IMR-90 (cell line): ENCODE results near the gene TSGA10. TPM values are rescaled to one million over a fixed set of nuclear protein-coding genes. Genes with fewer than 3 reads are reported as not detected.

Experiments
- ATAC-seq: fragments of 200-7000 bp; cut with Tn5 transposase; 2 replicates; pipeline ENCODE4 v1.9.1; 2020; ENCODE audit warnings: low read depth, mild to moderate bottlenecking, moderate library complexity
- BruUV-seq: library from RNA; stranded (reverse); fragments of 400-500 nt; replicated peaks from 2 replicates; lab custom pipeline; 2021; lab: Mats Ljungman, UMichigan
- CTCF ChIA-PET: fragments of 300-600 bp; formaldehyde crosslinking; extraction: SDS; loops from one replicate; lab custom pipeline; 2021; ENCODE audit warnings: antibody characterized with exemption; lab: Yijun Ruan, JAX
- POLR2A ChIA-PET: fragments of 300-600 bp; sonication (Branson Sonifier 250); formaldehyde crosslinking; loops from one replicate; lab custom pipeline; 2022; ENCODE audit warnings: antibody characterized with exemption; ENCODE audit not compliant: unreplicated experiment; lab: Charles Lee
- DNase-seq: peaks from one replicate; pipeline ENCODE4 v3.0.0; 2013
- H2AFZ ChIP-seq: replicated peaks from 2 replicates; pipeline ENCODE3; 2013; ENCODE audit warnings: low read length, mild to moderate bottlenecking; ENCODE audit not compliant: poor library complexity
- H2AK5ac ChIP-seq: 2 replicates; pipeline ENCODE4 v1.6.1; 2013; ENCODE audit warnings: low read depth, low read length, inconsistent platforms
- H2AK9ac ChIP-seq: replicated peaks from 2 replicates; pipeline ENCODE3; 2013; ENCODE audit warnings: mild to moderate bottlenecking, low read depth, low read length, moderate library complexity; ENCODE audit not compliant: poor library complexity
- H2BK120ac ChIP-seq: 2 replicates; pipeline ENCODE4 v1.6.1; 2013; ENCODE audit warnings: low read depth, low read length, inconsistent platforms
- H2BK15ac ChIP-seq: 3 replicates; pipeline ENCODE4 v1.6.1; 2013; ENCODE audit warnings: low read depth, low read length, inconsistent platforms
- H2BK20ac ChIP-seq: 2 replicates; pipeline ENCODE4 v1.6.1; 2013; ENCODE audit warnings: low read depth, mild to moderate bottlenecking, inconsistent platforms, low read length, moderate library complexity
- H2BK5ac ChIP-seq: 2 replicates; pipeline ENCODE4 v1.6.1; 2013; ENCODE audit warnings: mild to moderate bottlenecking, low read depth, low read length, inconsistent platforms; ENCODE audit not compliant: poor library complexity, severe bottlenecking
- H3K14ac ChIP-seq: replicated peaks from 2 replicates; pipeline ENCODE4 v1.6.1; 2013; ENCODE audit warnings: low read depth, low read length, inconsistent platforms
- H3K18ac ChIP-seq: 2 replicates; pipeline ENCODE4 v1.6.1; 2013; ENCODE audit warnings: low read depth, low read length, control low read depth
- H3K23ac ChIP-seq: 2 replicates; pipeline ENCODE4 v1.6.1; 2013; ENCODE audit warnings: low read depth, low read length, inconsistent platforms
- H3K27ac ChIP-seq: 2 replicates; pipeline ENCODE4 v1.5.1; 2013; ENCODE audit warnings: mild to moderate bottlenecking, control low read depth, low read length; ENCODE audit not compliant: insufficient read depth
- H3K27me3 ChIP-seq: 2 replicates; pipeline ENCODE4 v1.6.1; 2013; ENCODE audit warnings: low read length; ENCODE audit not compliant: control insufficient read depth, insufficient read depth
- H3K36me3 ChIP-seq: 2 replicates; pipeline ENCODE4 v1.6.1; 2013; ENCODE audit warnings: low read length, mixed read lengths; ENCODE audit not compliant: control insufficient read depth, insufficient read depth
- H3K4ac ChIP-seq: 2 replicates; pipeline ENCODE4 v1.6.1; 2013; ENCODE audit warnings: low read depth, low read length, inconsistent platforms
- H3K4me1 ChIP-seq: 2 replicates; pipeline ENCODE4 v1.6.1; 2013; ENCODE audit warnings: low read length, mixed read lengths; ENCODE audit not compliant: control insufficient read depth, insufficient read depth
- H3K4me2 ChIP-seq: 2 replicates; pipeline ENCODE4 v1.6.1; 2013; ENCODE audit warnings: low read depth, mild to moderate bottlenecking, control low read depth, low read length, moderate library complexity
- H3K4me3 ChIP-seq: 2 replicates; pipeline ENCODE4 v1.5.1; 2013; ENCODE audit warnings: low read depth, mild to moderate bottlenecking, control low read depth, low read length, moderate library complexity; ENCODE audit not compliant: insufficient read depth
- H3K56ac ChIP-seq: 2 replicates; pipeline ENCODE4 v1.6.1; 2013; ENCODE audit warnings: low read length, inconsistent platforms; ENCODE audit not compliant: insufficient read depth; ENCODE audit errors: extremely low read depth
- H3K79me1 ChIP-seq, 2 experiments: 2 replicates each; pipeline ENCODE4 v1.6.1; 2013; ENCODE audit warnings: low read length in 2 of 2, inconsistent platforms in 1 of 2, low read depth in 1 of 2
- H3K9ac ChIP-seq: 2 replicates; pipeline ENCODE4 v1.6.1; 2013; ENCODE audit warnings: low read depth, low read length, control low read depth
- H3K9me1 ChIP-seq: 2 replicates; pipeline ENCODE4 v1.6.1; 2013; ENCODE audit warnings: low read length, inconsistent platforms; ENCODE audit not compliant: insufficient read depth
- H3K9me3 ChIP-seq: 2 replicates; pipeline ENCODE4 v1.6.1; 2013; ENCODE audit warnings: low read length; ENCODE audit not compliant: control insufficient read depth, insufficient read depth
- H4K20me1 ChIP-seq: 2 replicates; pipeline ENCODE4 v1.6.1; 2013; ENCODE audit warnings: low read length, inconsistent platforms; ENCODE audit not compliant: insufficient read depth
- H4K5ac ChIP-seq: 2 replicates; pipeline ENCODE4 v1.6.1; 2013; ENCODE audit warnings: mild to moderate bottlenecking, low read depth, low read length, control low read depth
- H4K8ac ChIP-seq, 2 experiments: 2 replicates each; pipeline ENCODE4 v1.6.1; 2013; ENCODE audit warnings: low read depth in 2 of 2, low read length in 2 of 2, control low read depth in 1 of 2, inconsistent platforms in 1 of 2
- H4K91ac ChIP-seq: 2 replicates; pipeline ENCODE4 v1.6.1; 2013; ENCODE audit warnings: low read depth, low read length, inconsistent platforms; ENCODE audit not compliant: insufficient read depth
- CHD1 ChIP-seq: IDR thresholded peaks from 2 replicates; pipeline ENCODE4 v1.6.1; 2012; ENCODE audit warnings: low read depth, low read length, improper control_type of control experiment
- WGBS, 2 experiments: methylation state at CpG; one replicate each; pipeline versions ENCODE4 v1.1.5 to v1.1.7; 2013; ENCODE audit warnings: missing lambda C conversion rate in 2 of 2; ENCODE audit not compliant: insufficient read length in 1 of 2; ENCODE audit errors: extremely low coverage in 2 of 2; 5-methylcytosine and 5-hydroxymethylcytosine counted together
- dilution Hi-C: fragments of 300-500 bp; cut with HindIII; formaldehyde crosslinking; loops from one replicate; pipeline ENCODE4 v1.14.3; 2018; ENCODE audit warnings: low sequenced_read_pairs; ENCODE audit not compliant: unreplicated experiment
- in situ Hi-C: fragments of 300-500 bp; cut with MboI; formaldehyde crosslinking; loops from 3 replicates; pipeline ENCODE4 v1.14.3; 2019; ENCODE audit warnings: low sequenced_read_pairs, inconsistent platforms, mixed read lengths
- intact Hi-C: fragments of 100-400 bp; cut with micrococcal nuclease; formaldehyde crosslinking; loops from 2 replicates; pipeline ENCODE4 v1.10.0; 2022
- polyA plus RNA-seq, 3 experiments: library from polyadenylated mRNA; depleted of rRNA; stranded (reverse); fragments of >200 nt; gene quantifications; 2 replicates each; pipeline ENCODE4 v1.2.3, GENCODE V29; 2012; ENCODE audit warnings: low replicate concordance in 1 of 3
- total RNA-seq: library from RNA; depleted of rRNA; stranded (reverse); fragments of >200 nt; gene quantifications from 2 replicates; pipeline ENCODE4 v1.2.3, GENCODE V29; 2012
- TF ChIP-seq, protein P1 (sequence below): fragments of 150-350 bp; IDR thresholded peaks from 2 replicates; pipeline ENCODE4 v1.6.1; 2016; ENCODE audit warnings: low read depth, mild to moderate bottlenecking, low read length, moderate library complexity, borderline replicate concordance

The TSGA10 gene
- total and polyA plus RNA-seq, 2 of the 4 experiments (the other 2 are of a cell fraction): 0.32 to 0.54 TPM

DNA sequence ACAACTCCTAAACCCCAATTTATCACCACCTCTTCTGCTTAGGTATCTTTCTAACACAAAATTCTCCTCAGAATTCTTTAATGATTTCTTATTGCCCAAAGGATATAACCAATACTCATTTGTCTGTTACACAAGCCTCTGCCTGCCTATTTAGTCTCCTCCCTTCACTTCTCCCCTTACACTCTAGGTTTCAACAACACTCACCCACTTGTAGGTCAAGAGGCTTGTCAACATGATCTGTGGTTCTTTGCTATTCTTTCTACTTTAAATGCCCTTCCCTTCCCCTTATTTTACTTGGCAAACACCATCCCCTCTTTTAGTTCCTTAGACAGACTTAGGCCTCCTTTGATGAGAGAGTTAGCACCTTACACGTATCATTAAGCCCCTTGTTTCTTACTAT lies 82.2 kb downstream of the TSGA10 start:
- no peak overlapping the region for H3K18ac ChIP-seq
- H3K4ac ChIP-seq: no peak overlapping the region
- H3K36me3 ChIP-seq: no peaks in the 10 kb centered on the region
- H2BK20ac ChIP-seq: no peak overlapping the region
- no peak overlapping the region for H3K27ac ChIP-seq
- H4K5ac ChIP-seq: no peak overlapping the region
- ChIA-PET POLR2A (no interaction called here), CTCF (no interaction called here)
- H3K4me2 ChIP-seq: no peak overlapping the region
- dilution Hi-C loops (no loop called here), intact Hi-C loops (no loop called here), in situ Hi-C loops (no loop called here)
- H3K4me1 ChIP-seq: no peaks in the 10 kb centered on the region
- no peak overlapping the region for H2AK9ac ChIP-seq
- no peak overlapping the region for H3K23ac ChIP-seq
- H2BK15ac ChIP-seq: no peak overlapping the region
- H3K4me3 ChIP-seq: no peak overlapping the region
- H3K14ac ChIP-seq: no peak overlapping the region
- no peak overlapping the region for H2AFZ ChIP-seq
- peaks cover 7% of the 10 kb centered on the region for H3K27me3 ChIP-seq
- no peak overlapping the region for H3K9ac ChIP-seq
- H2AK5ac ChIP-seq: no peak overlapping the region
- H3K56ac ChIP-seq: no peak overlapping the region
- H3K79me1 ChIP-seq: no peaks in the 10 kb centered on the region
- H2BK5ac ChIP-seq: no peak overlapping the region
- H4K91ac ChIP-seq: no peak overlapping the region
- H2BK120ac ChIP-seq: no peak overlapping the region
- no peak for DNase-seq
- no TSS peak for BruUV-seq
- no peaks in the 10 kb centered on the region for H3K9me3 ChIP-seq
- H4K20me1 ChIP-seq: no peaks in the 10 kb centered on the region
- H3K9me1 ChIP-seq: no peaks in the 10 kb centered on the region
- no peak for TF ChIP-seq CHD1
- TF ChIP-seq, protein P1, sequence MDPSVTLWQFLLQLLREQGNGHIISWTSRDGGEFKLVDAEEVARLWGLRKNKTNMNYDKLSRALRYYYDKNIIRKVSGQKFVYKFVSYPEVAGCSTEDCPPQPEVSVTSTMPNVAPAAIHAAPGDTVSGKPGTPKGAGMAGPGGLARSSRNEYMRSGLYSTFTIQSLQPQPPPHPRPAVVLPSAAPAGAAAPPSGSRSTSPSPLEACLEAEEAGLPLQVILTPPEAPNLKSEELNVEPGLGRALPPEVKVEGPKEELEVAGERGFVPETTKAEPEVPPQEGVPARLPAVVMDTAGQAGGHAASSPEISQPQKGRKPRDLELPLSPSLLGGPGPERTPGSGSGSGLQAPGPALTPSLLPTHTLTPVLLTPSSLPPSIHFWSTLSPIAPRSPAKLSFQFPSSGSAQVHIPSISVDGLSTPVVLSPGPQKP: no peak
- no peak overlapping the region for H4K8ac ChIP-seq
- no CpG with 5 or more reads among the region's 1 CpG for WGBS, 2 experiments
- no peak for ATAC-seq
